Ishikawa (cell line): ENCODE data around the gene COPS2.

Experiments used
- CEBPB ChIP-seq: IDR thresholded peaks from 2 replicates; pipeline ENCODE4 v1.6.1; 2012
- CREB1 ChIP-seq: IDR thresholded peaks from 2 replicates; pipeline ENCODE4 v1.6.1; 2012; ENCODE audit warnings: low read depth
- EGR1 ChIP-seq: IDR thresholded peaks from 2 replicates; pipeline ENCODE4 v1.6.1; 2012
- EP300 ChIP-seq: IDR thresholded peaks from 2 replicates; pipeline ENCODE4 v1.6.1; 2012; ENCODE audit warnings: borderline replicate concordance
- FOXM1 ChIP-seq: IDR thresholded peaks from 2 replicates; pipeline ENCODE4 v1.6.1; 2012; ENCODE audit warnings: low read depth, borderline replicate concordance
- NFIC ChIP-seq: IDR thresholded peaks from 2 replicates; pipeline ENCODE4 v1.6.1; 2012
- RAD21 ChIP-seq: IDR thresholded peaks from 2 replicates; pipeline ENCODE4 v1.6.1; 2012; ENCODE audit warnings: low read depth
- TAF1 ChIP-seq: IDR thresholded peaks from 2 replicates; pipeline ENCODE4 v1.6.1; 2012; ENCODE audit warnings: low read depth, mild to moderate bottlenecking
- TCF12 ChIP-seq: IDR thresholded peaks from 2 replicates; pipeline ENCODE4 v1.6.1; 2012; ENCODE audit warnings: low read depth
- TEAD4 ChIP-seq: IDR thresholded peaks from 2 replicates; pipeline ENCODE4 v1.6.1; 2012
- YY1 ChIP-seq: IDR thresholded peaks from 2 replicates; pipeline ENCODE4 v1.6.1; 2012; ENCODE audit warnings: low read depth
- ZBTB7A ChIP-seq: IDR thresholded peaks from 2 replicates; pipeline ENCODE4 v1.6.1; 2012; ENCODE audit warnings: low read depth
- TF ChIP-seq, protein P1 (sequence below): IDR thresholded peaks from 2 replicates; pipeline ENCODE4 v1.6.1; 2012
- TF ChIP-seq, protein P2 (sequence below): IDR thresholded peaks from 2 replicates; pipeline ENCODE4 v1.6.1; 2012; ENCODE audit warnings: low read depth, mild to moderate bottlenecking
- TF ChIP-seq, protein P3 (sequence below): IDR thresholded peaks from 2 replicates; pipeline ENCODE4 v1.6.1; 2012

The COPS2 gene

DNA sequence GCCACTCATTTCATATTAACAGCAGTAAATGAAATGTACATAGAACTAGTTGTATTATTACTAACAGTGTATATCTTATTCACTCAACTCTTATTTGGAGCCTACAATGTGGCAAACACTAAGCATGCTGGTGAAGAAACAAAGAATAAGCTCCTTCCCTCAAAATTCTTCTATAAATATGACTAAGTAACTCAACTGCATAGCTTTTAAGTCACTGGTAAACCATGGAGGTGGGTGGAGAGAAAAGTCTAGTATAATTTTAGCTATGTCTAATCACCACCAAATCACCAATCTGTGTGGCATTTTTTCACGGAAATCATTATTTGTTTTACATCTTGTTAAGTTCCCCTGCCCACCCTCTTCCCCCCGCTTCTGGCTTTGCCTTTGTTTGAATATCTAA is 17.5 kb downstream of the COPS2 start:
- TF ChIP-seq TCF12, result no peak
- no peak for TF ChIP-seq RAD21
- TF ChIP-seq, protein P1, sequence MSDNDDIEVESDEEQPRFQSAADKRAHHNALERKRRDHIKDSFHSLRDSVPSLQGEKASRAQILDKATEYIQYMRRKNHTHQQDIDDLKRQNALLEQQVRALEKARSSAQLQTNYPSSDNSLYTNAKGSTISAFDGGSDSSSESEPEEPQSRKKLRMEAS, result no peak
- no peak for TF ChIP-seq EP300
- TF ChIP-seq TAF1, result no peak
- TF ChIP-seq YY1, result no peak
- no peak for TF ChIP-seq CEBPB
- TF ChIP-seq, protein P2, sequence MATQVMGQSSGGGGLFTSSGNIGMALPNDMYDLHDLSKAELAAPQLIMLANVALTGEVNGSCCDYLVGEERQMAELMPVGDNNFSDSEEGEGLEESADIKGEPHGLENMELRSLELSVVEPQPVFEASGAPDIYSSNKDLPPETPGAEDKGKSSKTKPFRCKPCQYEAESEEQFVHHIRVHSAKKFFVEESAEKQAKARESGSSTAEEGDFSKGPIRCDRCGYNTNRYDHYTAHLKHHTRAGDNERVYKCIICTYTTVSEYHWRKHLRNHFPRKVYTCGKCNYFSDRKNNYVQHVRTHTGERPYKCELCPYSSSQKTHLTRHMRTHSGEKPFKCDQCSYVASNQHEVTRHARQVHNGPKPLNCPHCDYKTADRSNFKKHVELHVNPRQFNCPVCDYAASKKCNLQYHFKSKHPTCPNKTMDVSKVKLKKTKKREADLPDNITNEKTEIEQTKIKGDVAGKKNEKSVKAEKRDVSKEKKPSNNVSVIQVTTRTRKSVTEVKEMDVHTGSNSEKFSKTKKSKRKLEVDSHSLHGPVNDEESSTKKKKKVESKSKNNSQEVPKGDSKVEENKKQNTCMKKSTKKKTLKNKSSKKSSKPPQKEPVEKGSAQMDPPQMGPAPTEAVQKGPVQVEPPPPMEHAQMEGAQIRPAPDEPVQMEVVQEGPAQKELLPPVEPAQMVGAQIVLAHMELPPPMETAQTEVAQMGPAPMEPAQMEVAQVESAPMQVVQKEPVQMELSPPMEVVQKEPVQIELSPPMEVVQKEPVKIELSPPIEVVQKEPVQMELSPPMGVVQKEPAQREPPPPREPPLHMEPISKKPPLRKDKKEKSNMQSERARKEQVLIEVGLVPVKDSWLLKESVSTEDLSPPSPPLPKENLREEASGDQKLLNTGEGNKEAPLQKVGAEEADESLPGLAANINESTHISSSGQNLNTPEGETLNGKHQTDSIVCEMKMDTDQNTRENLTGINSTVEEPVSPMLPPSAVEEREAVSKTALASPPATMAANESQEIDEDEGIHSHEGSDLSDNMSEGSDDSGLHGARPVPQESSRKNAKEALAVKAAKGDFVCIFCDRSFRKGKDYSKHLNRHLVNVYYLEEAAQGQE, result no peak
- no peak for TF ChIP-seq CREB1
- TF ChIP-seq EGR1, result no peak
- TF ChIP-seq TEAD4, result no peak
- TF ChIP-seq, protein P3, sequence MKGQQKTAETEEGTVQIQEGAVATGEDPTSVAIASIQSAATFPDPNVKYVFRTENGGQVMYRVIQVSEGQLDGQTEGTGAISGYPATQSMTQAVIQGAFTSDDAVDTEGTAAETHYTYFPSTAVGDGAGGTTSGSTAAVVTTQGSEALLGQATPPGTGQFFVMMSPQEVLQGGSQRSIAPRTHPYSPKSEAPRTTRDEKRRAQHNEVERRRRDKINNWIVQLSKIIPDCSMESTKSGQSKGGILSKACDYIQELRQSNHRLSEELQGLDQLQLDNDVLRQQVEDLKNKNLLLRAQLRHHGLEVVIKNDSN, result no peak

DNA sequence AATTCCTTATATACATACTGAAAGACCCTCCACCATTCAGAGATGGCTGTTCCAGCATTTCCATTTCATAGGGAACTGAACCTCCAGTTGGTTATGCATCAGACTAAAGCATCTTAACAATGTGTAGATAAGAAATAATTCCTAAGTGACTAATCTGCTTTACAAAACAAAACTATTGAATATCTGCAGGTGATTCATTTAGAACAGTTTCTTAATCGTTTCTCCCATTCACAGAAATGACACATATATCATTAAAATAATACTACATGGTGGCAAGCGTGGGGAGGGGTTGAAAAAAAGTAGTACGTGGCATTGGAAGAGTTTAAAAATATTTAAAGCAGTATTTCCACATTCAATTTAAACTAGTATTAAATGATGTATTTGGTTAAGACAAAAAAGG is 19.5 kb downstream of the COPS2 start:
- no peak for TF ChIP-seq CREB1
- TF ChIP-seq CEBPB, result no peak
- no peak for TF ChIP-seq ZBTB7A
- TF ChIP-seq, protein P3, result no peak
- TF ChIP-seq, protein P2, result no peak
- no peak for TF ChIP-seq NFIC
- TF ChIP-seq EP300, result no peak
- no peak for TF ChIP-seq TAF1
- TF ChIP-seq TEAD4, result no peak
- TF ChIP-seq TCF12, result no peak
- no peak for TF ChIP-seq YY1
- TF ChIP-seq, protein P1, result no peak
- TF ChIP-seq EGR1, result no peak
- TF ChIP-seq RAD21, result no peak
- no peak for TF ChIP-seq FOXM1

DNA sequence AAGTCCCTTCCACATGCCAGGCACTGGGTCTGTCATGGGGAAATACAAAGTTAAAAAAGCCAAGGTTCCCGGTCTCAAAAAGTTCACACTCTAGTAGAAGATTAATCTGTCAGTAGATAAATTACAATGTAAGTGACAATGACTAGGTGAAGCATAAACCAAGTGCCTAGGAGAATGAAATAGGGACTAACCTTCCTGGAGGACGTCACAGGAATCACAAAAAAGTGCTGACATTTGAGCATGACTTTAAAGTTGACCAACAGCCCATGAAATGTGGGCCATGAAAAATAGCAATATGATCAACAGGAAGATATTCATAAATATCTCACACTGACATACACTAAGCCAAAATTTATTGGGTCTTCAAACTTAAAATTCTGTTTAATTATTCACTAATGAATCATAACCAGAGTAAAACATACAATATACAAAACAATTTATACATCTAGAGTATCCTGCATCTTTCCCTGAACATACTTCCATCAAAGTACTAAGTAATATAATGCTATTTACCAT is 20.0 kb downstream of the COPS2 start:
- TF ChIP-seq, protein P2, result no peak
- TF ChIP-seq CREB1 (no peak), TEAD4 (no peak), NFIC (no peak), FOXM1 (no peak), TCF12 (no peak), TAF1 (no peak), RAD21 (no peak), CEBPB (no peak), EGR1 (no peak)
- TF ChIP-seq, protein P1, result no peak
- TF ChIP-seq, protein P3, result no peak
